HFFc6 (cell line): ENCODE data around the gene PARD3. TPM values are rescaled to one million over a fixed set of nuclear protein-coding genes. Genes with fewer than 3 reads are reported as not detected.

ENCODE experiments used
- DNase-seq: peaks from one replicate; pipeline ENCODE4 v3.0.0-alpha.2; 2018
- H3K27ac Mint-ChIP-seq: 2 replicates; pipeline ENCODE4 v1.8.0; 2020; ENCODE audit warnings: mild to moderate bottlenecking, mixed read lengths
- H3K27me3 Mint-ChIP-seq: 2 replicates; pipeline ENCODE4 v1.8.0; 2021; ENCODE audit warnings: mild to moderate bottlenecking, moderate library complexity, mixed read lengths; ENCODE audit not compliant: insufficient read depth
- H3K36me3 Mint-ChIP-seq: 2 replicates; pipeline ENCODE4 v1.8.0; 2021; ENCODE audit warnings: low read depth, mixed read lengths
- H3K4me1 Mint-ChIP-seq: 2 replicates; pipeline ENCODE4 v1.8.0; 2020; ENCODE audit warnings: low read depth, mixed read lengths
- H3K4me3 Mint-ChIP-seq: 2 replicates; pipeline ENCODE4 v1.8.0; 2020; ENCODE audit warnings: mild to moderate bottlenecking, moderate library complexity, mixed read lengths
- H3K9me3 Mint-ChIP-seq: 2 replicates; pipeline ENCODE4 v1.8.0; 2020; ENCODE audit warnings: mild to moderate bottlenecking, mixed read lengths
- total RNA-seq, 6 experiments: library from RNA; stranded (reverse); fragmentation: NEBNext Ultra II Directional; extraction: Animal tissue kit (Norgen Biotek cat#: 25700); gene quantifications; 2 replicates in 1 of 6; 3 replicates in 5 of 6; pipeline ENCODE4 v1.2.3, GENCODE V29; 2021
- TF ChIP-seq, protein P1 (sequence below): fragments of 200-600 bp; sonication (generic); IDR thresholded peaks from 2 replicates; pipeline ENCODE4 v1.5.0; 2021; ENCODE audit warnings: antibody characterized with exemption, mild to moderate bottlenecking

PARD3 gene
- total RNA-seq, 6 experiments from 2014 or later: 19.9 to 24.3 (median 23.1) TPM

- H3K9me3 Mint-ChIP-seq: no peaks in the 10 kb centered on the region
- H3K27me3 Mint-ChIP-seq: no peaks in the 10 kb centered on the region; the same call in none of the 2 replicates
- TF ChIP-seq, protein P1, sequence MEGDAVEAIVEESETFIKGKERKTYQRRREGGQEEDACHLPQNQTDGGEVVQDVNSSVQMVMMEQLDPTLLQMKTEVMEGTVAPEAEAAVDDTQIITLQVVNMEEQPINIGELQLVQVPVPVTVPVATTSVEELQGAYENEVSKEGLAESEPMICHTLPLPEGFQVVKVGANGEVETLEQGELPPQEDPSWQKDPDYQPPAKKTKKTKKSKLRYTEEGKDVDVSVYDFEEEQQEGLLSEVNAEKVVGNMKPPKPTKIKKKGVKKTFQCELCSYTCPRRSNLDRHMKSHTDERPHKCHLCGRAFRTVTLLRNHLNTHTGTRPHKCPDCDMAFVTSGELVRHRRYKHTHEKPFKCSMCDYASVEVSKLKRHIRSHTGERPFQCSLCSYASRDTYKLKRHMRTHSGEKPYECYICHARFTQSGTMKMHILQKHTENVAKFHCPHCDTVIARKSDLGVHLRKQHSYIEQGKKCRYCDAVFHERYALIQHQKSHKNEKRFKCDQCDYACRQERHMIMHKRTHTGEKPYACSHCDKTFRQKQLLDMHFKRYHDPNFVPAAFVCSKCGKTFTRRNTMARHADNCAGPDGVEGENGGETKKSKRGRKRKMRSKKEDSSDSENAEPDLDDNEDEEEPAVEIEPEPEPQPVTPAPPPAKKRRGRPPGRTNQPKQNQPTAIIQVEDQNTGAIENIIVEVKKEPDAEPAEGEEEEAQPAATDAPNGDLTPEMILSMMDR: no peak
- no peak overlapping the region for H3K27ac Mint-ChIP-seq
- no peaks in the 10 kb centered on the region for H3K36me3 Mint-ChIP-seq
- DNase-seq: no peak
- H3K4me1 Mint-ChIP-seq: peaks cover 12% of the 10 kb centered on the region
- H3K4me3 Mint-ChIP-seq: no peak overlapping the region
Measured at GRCh38 chr10:34178196-34178595, 636.9 kb downstream of the PARD3 start.

DNA sequence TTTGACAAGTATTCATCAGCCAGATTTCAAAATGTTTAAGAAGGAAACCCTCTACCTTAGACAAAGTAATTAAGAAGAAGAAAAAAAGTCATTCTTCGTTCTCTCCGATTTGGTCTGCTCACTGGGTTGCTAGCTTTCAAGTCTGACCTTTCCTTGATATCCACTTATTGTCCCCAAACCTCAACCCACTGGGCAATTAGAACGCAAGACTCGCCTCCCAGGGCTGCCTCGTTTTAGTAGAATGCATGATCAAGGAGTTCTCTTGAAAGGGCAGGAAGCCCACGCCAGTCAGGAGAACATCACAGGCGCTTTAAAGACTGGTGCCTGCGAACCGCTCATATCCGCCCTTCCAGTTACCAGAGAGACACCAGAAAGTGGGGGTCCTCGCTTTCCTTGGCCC is 637.7 kb downstream of the PARD3 start:
- no peak for DNase-seq
- no peak overlapping the region for H3K27ac Mint-ChIP-seq
- H3K27me3 Mint-ChIP-seq: peaks cover under 1% of the 10 kb centered on the region
- peaks cover 19% of the 10 kb centered on the region for H3K4me1 Mint-ChIP-seq
- H3K36me3 Mint-ChIP-seq: no peaks in the 10 kb centered on the region
- no peaks in the 10 kb centered on the region for H3K9me3 Mint-ChIP-seq
- TF ChIP-seq, protein P1: no peak
- no peak overlapping the region for H3K4me3 Mint-ChIP-seq

- H3K4me3 Mint-ChIP-seq: no peak overlapping the region
- DNase-seq: no peak
- H3K4me1 Mint-ChIP-seq: peaks cover 22% of the 10 kb centered on the region
- H3K27ac Mint-ChIP-seq: no peak overlapping the region
- TF ChIP-seq, protein P1: no peak
- H3K9me3 Mint-ChIP-seq: no peaks in the 10 kb centered on the region
- no peaks in the 10 kb centered on the region for H3K36me3 Mint-ChIP-seq
- peaks cover 2% of the 10 kb centered on the region for H3K27me3 Mint-ChIP-seq
Measured at GRCh38 chr10:34176351-34176750, 638.7 kb downstream of the PARD3 start.

- H3K27ac Mint-ChIP-seq: no peak overlapping the region
- no peaks in the 10 kb centered on the region for H3K9me3 Mint-ChIP-seq
- no peak overlapping the region for H3K4me3 Mint-ChIP-seq
- H3K27me3 Mint-ChIP-seq: peaks cover 2% of the 10 kb centered on the region
- H3K4me1 Mint-ChIP-seq: peaks cover 29% of the 10 kb centered on the region
- no peaks in the 10 kb centered on the region for H3K36me3 Mint-ChIP-seq
- TF ChIP-seq, protein P1: no peak
- no peak for DNase-seq
Measured at GRCh38 chr10:34175121-34175520, 640.0 kb downstream of the PARD3 start.

DNA sequence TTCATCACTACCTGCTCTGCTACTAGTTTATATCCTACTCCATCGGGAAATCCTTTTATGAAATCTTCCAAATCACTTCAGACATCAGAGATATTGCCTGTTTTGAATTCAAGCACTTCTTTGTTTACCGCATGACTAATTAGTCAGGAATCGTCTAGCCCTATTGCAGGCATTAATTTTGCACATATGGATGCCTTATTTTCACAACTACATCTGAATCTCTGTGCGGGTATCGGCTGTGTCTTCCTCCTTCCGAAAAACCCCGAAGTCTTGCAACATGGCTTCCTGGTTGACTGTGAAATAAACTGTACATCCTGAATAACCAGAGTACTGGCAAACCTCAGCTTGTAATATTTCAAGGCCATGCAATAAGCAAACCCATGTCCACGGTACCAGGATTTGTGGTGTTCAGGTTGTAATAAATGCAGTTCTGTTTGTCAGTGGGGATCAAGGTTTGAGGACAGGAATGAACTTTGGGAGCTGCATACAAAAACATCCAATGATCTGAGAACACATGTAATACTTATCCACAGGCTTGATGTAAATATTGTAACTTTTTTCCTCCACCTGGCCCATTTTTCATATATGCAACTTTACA is 642.1 kb downstream of the PARD3 start:
- Mint-ChIP-seq H3K36me3 (no peaks in the 10 kb centered on the region), H3K27ac (no peak overlapping the region; the same call in 1 of the 2 replicates), H3K4me1 (peaks cover 29% of the 10 kb centered on the region), H3K27me3 (peaks cover 2% of the 10 kb centered on the region), H3K4me3 (peak overlapping the region; percentile 34), H3K9me3 (no peaks in the 10 kb centered on the region)
- TF ChIP-seq, protein P1: no peak
- peak; percentile 1 for DNase-seq
